ENCODE results near the gene PAH.

The PAH gene

GRCh38 chr12:102917026-102917787 is at the start of gene PAH:
TSS of gene PAH (minus strand) at chr12:102917244. CDS start at chr12:102917130, 114 bp downstream.
- DNase-seq (ENCODE audit: low read depth), result no peak

GRCh38 chr12:102966200-102966863 is 49.3 kb upstream of the PAH start:
- DNase-seq (ENCODE audit: low read depth), result no peak

- DNase-seq (ENCODE audit: low read depth), result no peak
Measured at GRCh38 chr12:102965281-102966155, 48.5 kb upstream of the PAH start.

DNA sequence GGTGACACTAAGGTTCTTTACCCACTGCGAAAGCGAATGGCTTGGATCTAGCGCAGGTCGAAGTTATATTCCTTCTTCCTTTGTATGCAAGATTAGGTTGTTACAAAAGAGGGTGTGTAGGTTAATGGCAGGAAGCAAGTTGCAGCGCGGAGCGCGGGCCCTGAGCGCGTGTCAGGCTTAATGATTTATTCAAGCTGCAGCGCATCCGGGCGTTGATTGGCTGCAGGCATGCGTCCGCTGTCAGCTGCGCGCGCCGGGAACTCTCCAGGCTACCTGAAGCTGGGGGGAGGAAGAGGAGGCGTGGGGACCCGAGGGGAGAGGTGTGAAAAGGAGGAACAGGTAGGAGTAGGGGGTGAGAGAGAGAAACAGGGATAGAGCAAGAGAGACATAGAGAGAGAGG is 47.8 kb upstream of the PAH start:
- DNase-seq (ENCODE audit: low read depth), result no peak

GRCh38 chr12:102963796-102964195 is 46.8 kb upstream of the PAH start:
- DNase-seq (ENCODE audit: low read depth), result no peak

DNA sequence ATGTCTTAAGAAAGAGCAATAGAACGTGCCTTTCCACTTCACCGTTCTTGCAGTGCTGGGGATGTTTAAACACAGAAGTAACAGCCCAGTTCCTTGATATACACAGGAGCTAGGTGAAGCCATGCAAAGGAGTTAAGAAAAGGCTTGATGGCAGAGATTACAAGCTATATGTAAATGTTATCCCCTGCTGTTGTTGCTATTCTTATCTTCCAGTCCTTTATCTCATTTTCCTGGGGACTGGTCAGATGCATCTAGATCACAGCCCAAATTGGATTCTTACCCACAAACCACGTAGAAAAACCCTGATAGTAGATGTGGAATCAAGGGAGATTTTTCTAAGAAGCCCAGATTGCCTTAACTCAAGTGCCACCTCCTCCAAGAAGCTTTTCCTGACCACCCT is 45.9 kb upstream of the PAH start:
- no peak for DNase-seq (ENCODE audit: low read depth)

GRCh38 chr12:102962532-102962931 is 45.5 kb upstream of the PAH start:
- DNase-seq (ENCODE audit: low read depth), result no peak

DNA sequence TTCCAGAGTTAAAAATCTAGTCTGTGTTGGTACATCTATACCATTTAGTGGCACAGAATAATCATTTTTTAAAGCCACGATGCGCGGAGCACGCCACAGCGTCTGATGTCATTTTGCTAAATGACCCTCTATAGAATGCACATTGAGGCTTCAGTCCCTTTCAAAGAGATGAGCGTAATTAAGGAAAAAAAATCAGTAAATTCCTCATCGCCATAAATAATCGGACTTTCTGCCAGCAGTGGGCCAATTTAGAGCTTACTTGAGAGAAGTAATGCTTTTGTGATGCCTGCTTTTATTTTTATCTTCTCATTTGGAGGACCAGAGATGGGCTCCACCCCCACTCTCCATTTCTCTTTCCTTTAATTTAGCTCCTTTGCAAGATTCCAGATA is 44.4 kb upstream of the PAH start:
- DNase-seq (ENCODE audit: low read depth), result no peak

DNA sequence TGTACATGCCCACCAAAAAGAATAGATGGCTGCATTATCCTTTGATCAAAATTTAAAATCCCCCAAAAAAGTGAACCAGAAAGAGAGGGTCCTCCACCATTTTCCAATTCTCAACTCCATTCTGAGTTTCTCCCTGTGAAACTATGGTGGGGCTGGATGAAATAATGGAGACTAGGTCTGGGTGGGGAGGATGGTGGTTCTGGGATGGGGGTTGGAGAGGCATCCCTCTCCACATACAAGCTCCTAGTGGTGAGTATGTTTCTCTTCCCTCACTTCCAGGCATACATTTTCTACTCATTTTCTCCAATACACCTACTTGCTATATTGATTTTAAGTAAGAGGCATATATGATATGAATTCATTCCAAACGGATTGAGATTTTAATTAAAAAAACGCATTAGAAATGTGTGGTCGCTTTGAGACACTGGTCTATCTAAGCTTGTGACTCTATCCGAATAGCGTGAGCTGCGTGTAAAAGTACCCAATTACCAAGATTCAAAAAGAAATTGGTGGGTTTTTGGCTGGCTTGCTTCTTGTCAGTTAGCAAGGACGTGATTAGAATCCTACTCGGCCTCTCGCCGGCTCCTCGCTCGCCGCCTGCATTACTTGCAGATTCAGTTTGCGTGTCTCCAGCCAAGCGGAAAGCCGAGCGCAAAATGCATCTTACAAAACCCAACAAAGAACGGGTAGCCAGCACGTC is 43.9 kb upstream of the PAH start:
- no peak for DNase-seq (ENCODE audit: low read depth)

- no peak for DNase-seq (ENCODE audit: low read depth)
Measured at GRCh38 chr12:102959391-102959790, 42.3 kb upstream of the PAH start.

GRCh38 chr12:102958830-102959176 is 41.8 kb upstream of the PAH start:
- DNase-seq (ENCODE audit: low read depth), result no peak

DNA sequence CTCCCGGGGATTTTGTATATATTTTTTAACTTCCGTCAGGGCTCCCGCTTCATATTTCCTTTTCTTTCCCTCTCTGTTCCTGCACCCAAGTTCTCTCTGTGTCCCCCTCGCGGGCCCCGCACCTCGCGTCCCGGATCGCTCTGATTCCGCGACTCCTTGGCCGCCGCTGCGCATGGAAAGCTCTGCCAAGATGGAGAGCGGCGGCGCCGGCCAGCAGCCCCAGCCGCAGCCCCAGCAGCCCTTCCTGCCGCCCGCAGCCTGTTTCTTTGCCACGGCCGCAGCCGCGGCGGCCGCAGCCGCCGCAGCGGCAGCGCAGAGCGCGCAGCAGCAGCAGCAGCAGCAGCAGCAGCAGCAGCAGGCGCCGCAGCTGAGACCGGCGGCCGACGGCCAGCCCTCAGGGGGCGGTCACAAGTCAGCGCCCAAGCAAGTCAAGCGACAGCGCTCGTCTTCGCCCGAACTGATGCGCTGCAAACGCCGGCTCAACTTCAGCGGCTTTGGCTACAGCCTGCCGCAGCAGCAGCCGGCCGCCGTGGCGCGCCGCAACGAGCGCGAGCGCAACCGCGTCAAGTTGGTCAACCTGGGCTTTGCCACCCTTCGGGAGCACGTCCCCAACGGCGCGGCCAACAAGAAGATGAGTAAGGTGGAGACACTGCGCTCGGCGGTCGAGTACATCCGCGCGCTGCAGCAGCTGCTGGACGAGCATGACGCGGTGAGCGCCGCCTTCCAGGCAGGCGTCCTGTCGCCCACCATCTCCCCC is 41.2 kb upstream of the PAH start:
- DNase-seq (ENCODE audit: low read depth), result no peak

GRCh38 chr12:102957339-102958050 is 40.5 kb upstream of the PAH start, which contains the start of gene ASCL1:
TSS of gene ASCL1 (plus strand) at chr12:102957674. CDS start at chr12:102958245, 571 bp downstream.
- no peak for DNase-seq (ENCODE audit: low read depth)

- no peak for DNase-seq (ENCODE audit: low read depth)
Measured at GRCh38 chr12:102956738-102957327, 39.8 kb upstream of the PAH start.

DNA sequence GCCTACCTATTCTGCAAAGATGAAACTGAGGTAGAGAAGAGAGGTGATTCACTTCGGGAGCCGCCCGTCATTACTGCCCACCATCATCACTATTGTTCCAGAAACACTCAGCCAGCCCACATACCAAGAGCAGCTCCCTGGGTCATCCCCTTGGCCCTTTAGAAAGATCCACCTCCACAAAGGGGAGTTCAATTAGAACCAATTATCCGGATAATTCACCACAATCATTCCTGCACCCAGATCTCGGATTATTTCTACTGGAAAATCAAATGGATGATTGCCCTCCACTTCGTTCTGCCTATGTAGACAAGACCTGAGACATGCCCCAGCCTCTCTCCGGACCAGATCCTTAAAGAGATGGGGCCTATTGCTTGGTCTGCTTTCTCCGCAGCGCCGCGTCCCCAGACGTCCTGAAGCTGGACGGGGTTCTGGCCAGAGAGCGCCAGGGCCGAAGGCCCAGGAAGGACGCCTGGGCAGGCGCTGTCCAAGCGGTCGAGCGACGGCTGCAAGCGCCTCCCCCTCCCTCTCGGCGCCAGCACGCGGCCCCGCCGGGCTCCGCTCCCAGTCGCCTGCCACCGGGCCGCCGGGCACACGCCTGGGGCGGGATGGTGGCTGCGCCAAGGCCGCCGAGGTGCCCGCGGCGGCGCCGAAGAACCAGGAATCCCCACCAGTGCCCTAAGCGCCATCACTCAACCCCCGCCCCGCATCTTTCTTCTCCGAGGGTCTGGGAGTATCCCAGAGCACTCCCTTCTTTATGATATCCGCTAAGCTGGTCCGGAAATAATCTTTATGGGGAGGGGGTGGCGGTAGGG is 39.1 kb upstream of the PAH start:
- DNase-seq (ENCODE audit: low read depth), result no peak

GRCh38 chr12:102954134-102954533 is 37.1 kb upstream of the PAH start:
- no peak for DNase-seq (ENCODE audit: low read depth)

DNA sequence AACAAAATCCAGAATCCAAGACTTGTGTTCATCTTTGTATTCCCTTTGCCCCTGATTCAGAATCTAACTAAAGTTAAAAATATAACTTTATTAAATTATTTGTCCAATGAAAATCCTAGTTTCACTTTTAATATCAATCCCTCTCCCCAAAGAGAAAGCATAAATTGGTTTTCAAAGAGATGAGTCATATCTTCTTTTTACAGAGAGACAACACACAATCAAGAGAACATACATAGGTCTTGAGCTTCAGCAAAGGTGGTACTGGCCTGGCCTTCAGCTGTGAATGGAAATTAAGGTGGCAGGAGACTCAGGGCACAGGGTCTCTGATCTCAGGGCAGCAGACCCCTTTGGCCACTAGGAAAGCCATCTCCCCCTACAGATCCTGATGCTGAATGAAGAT is 36.2 kb upstream of the PAH start:
- no peak for DNase-seq (ENCODE audit: low read depth)

- no peak for DNase-seq (ENCODE audit: low read depth)
Measured at GRCh38 chr12:102951841-102952240, 34.8 kb upstream of the PAH start.

DNA sequence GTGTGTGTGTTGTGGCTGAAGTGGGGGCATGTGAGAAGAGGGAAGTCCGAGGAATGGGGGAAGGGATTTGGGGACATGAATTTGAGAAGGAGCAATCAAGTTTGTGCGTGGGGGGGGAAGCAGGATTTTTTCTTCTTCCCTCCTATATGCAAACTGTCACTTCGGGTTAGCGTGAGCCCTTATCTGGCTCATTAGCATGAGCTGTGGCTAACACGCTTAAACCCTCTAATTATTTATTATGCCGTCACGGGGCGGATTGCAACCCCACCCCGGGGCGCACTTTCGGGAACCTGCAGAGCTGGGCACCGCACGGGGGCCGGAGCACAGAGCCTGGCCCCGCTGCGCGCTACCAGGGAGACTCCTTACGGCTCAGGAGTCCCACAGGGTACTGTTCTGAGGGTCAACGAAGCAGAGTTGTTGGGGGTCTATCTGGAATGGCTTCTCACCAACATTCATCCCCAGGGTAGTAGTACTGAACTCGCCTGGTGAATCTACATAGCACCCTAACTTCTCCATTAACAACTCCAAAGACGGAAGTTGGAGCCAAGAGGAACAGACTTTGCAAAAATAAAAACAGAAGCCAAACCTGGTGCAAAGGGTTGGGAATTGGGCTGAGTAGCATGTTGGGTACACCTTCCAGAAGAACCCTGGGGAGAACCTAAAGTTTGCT is 34.0 kb upstream of the PAH start:
- DNase-seq (ENCODE audit: low read depth), result no peak
